Upper lobe of left lung (tissue), 4 donors: Measurements from ENCODE around the gene GPX6.

ENCODE experiments used
- CTCF ChIP-seq, 6 experiments: fragments of 450-650 bp in 4 of 6; fragments of 200-600 bp in 2 of 6; sonication (generic) in 2 of 6; IDR thresholded peaks; one replicate each; pipeline ENCODE4 v1.5.1; 2016 to 2019; ENCODE audit warnings: antibody characterized with exemption in 6 of 6
- EP300 ChIP-seq, 4 donors: sonication (generic); formaldehyde crosslinking; IDR thresholded peaks; one replicate each; pipeline ENCODE4 v1.5.1; 2017; ENCODE audit warnings: antibody characterized with exemption in 4 of 4, control low read depth in 2 of 4
- POLR2A ChIP-seq, 4 donors: fragments of 450-650 bp; IDR thresholded peaks; one replicate each; pipeline ENCODE4 v1.5.1; 2016 to 2017; ENCODE audit warnings: antibody characterized with exemption in 4 of 4, mild to moderate bottlenecking in 2 of 4
- POLR2AphosphoS5 ChIP-seq, 2 donors: sonication (generic); formaldehyde crosslinking; IDR thresholded peaks; one replicate each; pipeline ENCODE4 v1.5.1; 2017; ENCODE audit warnings: antibody characterized with exemption in 2 of 2

- TF ChIP-seq CTCF (IDR thresholded peaks at IDR 0.05), result no peak
- no peak for TF ChIP-seq EP300 (IDR thresholded peaks at IDR 0.05)
- no peak for TF ChIP-seq POLR2A (IDR thresholded peaks at IDR 0.05)
- no peak for TF ChIP-seq POLR2AphosphoS5 (IDR thresholded peaks at IDR 0.05)
Measured at GRCh38 chr6:28458568-28458967, 57.0 kb downstream of the GPX6 start.
